Mammary epithelial cell (primary cell): ENCODE results near the gene AKR1C3.

ENCODE experiments used
- CTCF ChIP-seq, 2 donors: IDR thresholded peaks in 1 of 2; conservative IDR thresholded peaks in 1 of 2; 2 replicates each; pipeline ENCODE4 v1.5.1; 2011 to 2012; ENCODE audit warnings: inconsistent platforms in 2 of 2, low read length in 2 of 2, mild to moderate bottlenecking in 2 of 2, control low read depth in 1 of 2, low read depth in 1 of 2; ENCODE audit not compliant: insufficient read depth in 1 of 2; ENCODE audit errors: extremely low read depth in 1 of 2
- EZH2 ChIP-seq: IDR thresholded peaks from 2 replicates; pipeline ENCODE4 v1.6.1; 2012; ENCODE audit warnings: low read length, inconsistent platforms, borderline replicate concordance

GRCh38 chr10:5105626-5106025 is 11.4 kb downstream of the AKR1C3 start:
- no peak for TF ChIP-seq CTCF (conservative IDR thresholded peaks at IDR 0.05 in 1 of 2, IDR thresholded peaks at IDR 0.05 in 1 of 2; ENCODE audit: extremely low read depth in 1 of 2, insufficient read depth in 1 of 2, low read depth in 1 of 2, low read length in 2 of 2)
- no peak for TF ChIP-seq EZH2
